HEK293 (cell line): ENCODE results near the gene FLOT2.

Experiments
- CTCF ChIA-PET: fragments of 350-600 bp; formaldehyde crosslinking; extraction: SDS; loops from one replicate; lab custom pipeline; 2021; ENCODE audit warnings: antibody characterized with exemption; lab: Yijun Ruan, JAX
- POLR2A ChIA-PET: fragments of 300-600 bp; formaldehyde crosslinking; extraction: SDS; loops from one replicate; lab custom pipeline; 2020; ENCODE audit warnings: antibody characterized with exemption, inconsistent platforms; lab: Yijun Ruan, JAX
- H3K27ac ChIP-seq: fragments of 200-500 bp; sonication (Bioruptor generic); 2 replicates; pipeline ENCODE4 v1.5.1; 2014; ENCODE audit warnings: low read depth, low read length, control low read depth, inconsistent platforms; ENCODE audit errors: extremely low read depth
- H3K36me3 ChIP-seq, 2 experiments: fragments of 200-500 bp in 1 of 2; sonication (Bioruptor generic) in 1 of 2; 1 replicate in 1 of 2; 2 replicates in 1 of 2; pipeline ENCODE4 v1.5.1; 2014 to 2017; ENCODE audit warnings: inconsistent platforms in 2 of 2, low read length in 2 of 2; ENCODE audit not compliant: control insufficient read depth in 2 of 2, insufficient read depth in 1 of 2
- H3K4me1 ChIP-seq: fragments of 200-500 bp; sonication (Bioruptor generic); 2 replicates; pipeline ENCODE4 v1.5.1; 2014; ENCODE audit warnings: mild to moderate bottlenecking, low read length, inconsistent platforms; ENCODE audit not compliant: control insufficient read depth, insufficient read depth
- H3K4me3 ChIP-seq: 2 replicates; pipeline ENCODE4 v1.5.1; 2011; ENCODE audit warnings: low read depth, mild to moderate bottlenecking, control low read depth, low read length, moderate library complexity
- H3K9me3 ChIP-seq: fragments of 200-500 bp; sonication (Bioruptor generic); 2 replicates; pipeline ENCODE4 v1.5.1; 2014; ENCODE audit warnings: low read depth, low read length, inconsistent platforms; ENCODE audit not compliant: control insufficient read depth, insufficient read depth
- KLF16 ChIP-seq: fragments of 450-650 bp; formaldehyde crosslinking; IDR thresholded peaks from 2 replicates; pipeline ENCODE4 v1.5.1; 2017; ENCODE audit warnings: missing biosample characterization, missing genetic modification characterization
- KLF7 ChIP-seq: fragments of 450-650 bp; formaldehyde crosslinking; IDR thresholded peaks from 2 replicates; pipeline ENCODE4 v1.5.1; 2016; ENCODE audit warnings: missing biosample characterization, missing genetic modification characterization, borderline replicate concordance
- ZBTB17 ChIP-seq: fragments of 450-650 bp; formaldehyde crosslinking; IDR thresholded peaks from 2 replicates; pipeline ENCODE4 v1.5.1; 2016; ENCODE audit warnings: missing biosample characterization, missing genetic modification characterization
- ZBTB21 ChIP-seq: fragments of 450-650 bp; formaldehyde crosslinking; IDR thresholded peaks from 2 replicates; pipeline ENCODE4 v1.5.1; 2017; ENCODE audit warnings: missing biosample characterization, missing genetic modification characterization
- ZNF175 ChIP-seq: fragments of 450-650 bp; formaldehyde crosslinking; IDR thresholded peaks from 2 replicates; pipeline ENCODE4 v1.5.1; 2016; ENCODE audit warnings: missing biosample characterization, missing genetic modification characterization
- ZNF184 ChIP-seq: fragments of 450-650 bp; IDR thresholded peaks from 2 replicates; pipeline ENCODE4 v1.5.1; 2018; ENCODE audit warnings: missing biosample characterization, mild to moderate bottlenecking, missing genetic modification characterization
- ZNF274 ChIP-seq, 2 experiments: fragments of 200-500 bp in 1 of 2; fragments of 450-650 bp in 1 of 2; sonication (Bioruptor generic) in 1 of 2; formaldehyde crosslinking in 1 of 2; IDR thresholded peaks; 2 replicates each; pipeline versions ENCODE4 v1.5.1 to v1.6.1; 2014 to 2016; ENCODE audit warnings: borderline replicate concordance in 1 of 2, inconsistent platforms in 1 of 2, low read length in 1 of 2, missing biosample characterization in 1 of 2, missing genetic modification characterization in 1 of 2
- ZNF37A ChIP-seq: fragments of 450-650 bp; IDR thresholded peaks from 2 replicates; pipeline ENCODE4 v1.5.1; 2018; ENCODE audit warnings: missing biosample characterization, missing genetic modification characterization
- ZNF391 ChIP-seq: fragments of 450-650 bp; formaldehyde crosslinking; IDR thresholded peaks from 2 replicates; pipeline ENCODE4 v1.5.1; 2016; ENCODE audit warnings: low read depth, missing biosample characterization, missing genetic modification characterization, borderline replicate concordance
- ZNF548 ChIP-seq: fragments of 450-650 bp; formaldehyde crosslinking; IDR thresholded peaks from 2 replicates; pipeline ENCODE4 v1.5.1; 2016; ENCODE audit warnings: missing biosample characterization, missing genetic modification characterization
- ZNF654 ChIP-seq: fragments of 450-650 bp; formaldehyde crosslinking; IDR thresholded peaks from 2 replicates; pipeline ENCODE4 v1.5.1; 2016; ENCODE audit warnings: low read depth, missing biosample characterization, missing genetic modification characterization
- ZNF843 ChIP-seq: fragments of 450-650 bp; formaldehyde crosslinking; IDR thresholded peaks from 2 replicates; pipeline ENCODE4 v1.5.1; 2016; ENCODE audit warnings: missing biosample characterization, missing genetic modification characterization
- ZSCAN30 ChIP-seq: fragments of 450-650 bp; IDR thresholded peaks from 2 replicates; pipeline ENCODE4 v1.5.1; 2018; ENCODE audit warnings: missing biosample characterization, mild to moderate bottlenecking, missing genetic modification characterization, moderate library complexity
- TF ChIP-seq, protein P1 (sequence below): fragments of 450-650 bp; formaldehyde crosslinking; IDR thresholded peaks from 2 replicates; pipeline ENCODE4 v1.5.1; 2016; ENCODE audit warnings: missing biosample characterization, missing genetic modification characterization, low read depth
- TF ChIP-seq, protein P2 (sequence below): fragments of 450-650 bp; formaldehyde crosslinking; IDR thresholded peaks from 2 replicates; pipeline ENCODE4 v1.5.1; 2016; ENCODE audit warnings: missing biosample characterization, missing genetic modification characterization
- TF ChIP-seq, protein P3 (sequence below): fragments of 450-650 bp; formaldehyde crosslinking; IDR thresholded peaks from 2 replicates; pipeline ENCODE4 v1.5.1; 2016; ENCODE audit warnings: missing biosample characterization, missing genetic modification characterization
- TF ChIP-seq, protein P4 (sequence below): fragments of 450-650 bp; formaldehyde crosslinking; IDR thresholded peaks from 2 replicates; pipeline ENCODE4 v1.5.1; 2016; ENCODE audit warnings: missing biosample characterization, missing genetic modification characterization, borderline replicate concordance
- TF ChIP-seq, protein P5 (sequence below): fragments of 450-650 bp; formaldehyde crosslinking; IDR thresholded peaks from 2 replicates; pipeline ENCODE4 v1.5.1; 2016; ENCODE audit warnings: missing biosample characterization, missing genetic modification characterization
- TF ChIP-seq, protein P6 (sequence below): fragments of 450-650 bp; formaldehyde crosslinking; IDR thresholded peaks from 2 replicates; pipeline ENCODE4 v1.5.1; 2017; ENCODE audit warnings: missing biosample characterization, missing genetic modification characterization

Gene FLOT2

DNA sequence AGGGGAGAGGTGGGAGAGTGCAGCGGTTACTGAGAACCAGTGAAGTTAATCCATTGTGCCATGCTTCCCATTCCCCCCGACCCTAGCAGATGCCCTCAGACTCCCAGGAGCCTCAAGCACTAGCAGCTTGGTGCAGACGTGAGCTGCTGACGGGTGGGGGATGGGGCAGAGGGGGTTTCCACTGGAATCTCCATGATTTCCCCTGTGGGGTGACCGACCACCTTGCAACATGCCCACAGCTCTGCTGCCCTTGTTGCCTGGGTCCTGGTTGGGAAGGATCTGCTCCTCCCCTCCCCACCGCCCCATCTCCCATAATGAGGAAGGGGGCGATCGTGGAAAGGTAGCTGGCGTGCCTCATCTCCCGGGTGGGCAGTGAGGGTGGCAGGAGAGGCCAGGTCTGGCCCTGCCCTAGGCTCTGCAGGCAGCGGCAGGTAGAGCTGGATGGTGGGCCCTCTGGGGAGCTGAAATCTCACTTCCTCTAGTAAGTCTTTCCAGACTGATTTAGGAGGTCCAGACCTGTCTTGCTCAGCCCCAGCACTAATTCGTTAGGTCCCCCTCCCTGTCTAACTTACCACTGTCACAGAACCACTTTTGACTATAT is 9.6 kb downstream of the FLOT2 start (continued):
- TF ChIP-seq, protein P1, sequence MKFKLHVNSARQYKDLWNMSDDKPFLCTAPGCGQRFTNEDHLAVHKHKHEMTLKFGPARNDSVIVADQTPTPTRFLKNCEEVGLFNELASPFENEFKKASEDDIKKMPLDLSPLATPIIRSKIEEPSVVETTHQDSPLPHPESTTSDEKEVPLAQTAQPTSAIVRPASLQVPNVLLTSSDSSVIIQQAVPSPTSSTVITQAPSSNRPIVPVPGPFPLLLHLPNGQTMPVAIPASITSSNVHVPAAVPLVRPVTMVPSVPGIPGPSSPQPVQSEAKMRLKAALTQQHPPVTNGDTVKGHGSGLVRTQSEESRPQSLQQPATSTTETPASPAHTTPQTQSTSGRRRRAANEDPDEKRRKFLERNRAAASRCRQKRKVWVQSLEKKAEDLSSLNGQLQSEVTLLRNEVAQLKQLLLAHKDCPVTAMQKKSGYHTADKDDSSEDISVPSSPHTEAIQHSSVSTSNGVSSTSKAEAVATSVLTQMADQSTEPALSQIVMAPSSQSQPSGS (tag by site-specific recombination): no peak
- TF ChIP-seq ZBTB21 (tag by site-specific recombination) (no peak), ZNF391 (tag by site-specific recombination) (no peak), ZNF184 (tag by site-specific recombination) (no peak)
- TF ChIP-seq, protein P2, sequence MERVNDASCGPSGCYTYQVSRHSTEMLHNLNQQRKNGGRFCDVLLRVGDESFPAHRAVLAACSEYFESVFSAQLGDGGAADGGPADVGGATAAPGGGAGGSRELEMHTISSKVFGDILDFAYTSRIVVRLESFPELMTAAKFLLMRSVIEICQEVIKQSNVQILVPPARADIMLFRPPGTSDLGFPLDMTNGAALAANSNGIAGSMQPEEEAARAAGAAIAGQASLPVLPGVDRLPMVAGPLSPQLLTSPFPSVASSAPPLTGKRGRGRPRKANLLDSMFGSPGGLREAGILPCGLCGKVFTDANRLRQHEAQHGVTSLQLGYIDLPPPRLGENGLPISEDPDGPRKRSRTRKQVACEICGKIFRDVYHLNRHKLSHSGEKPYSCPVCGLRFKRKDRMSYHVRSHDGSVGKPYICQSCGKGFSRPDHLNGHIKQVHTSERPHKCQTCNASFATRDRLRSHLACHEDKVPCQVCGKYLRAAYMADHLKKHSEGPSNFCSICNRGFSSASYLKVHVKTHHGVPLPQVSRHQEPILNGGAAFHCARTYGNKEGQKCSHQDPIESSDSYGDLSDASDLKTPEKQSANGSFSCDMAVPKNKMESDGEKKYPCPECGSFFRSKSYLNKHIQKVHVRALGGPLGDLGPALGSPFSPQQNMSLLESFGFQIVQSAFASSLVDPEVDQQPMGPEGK: no peak
- TF ChIP-seq, protein P3, sequence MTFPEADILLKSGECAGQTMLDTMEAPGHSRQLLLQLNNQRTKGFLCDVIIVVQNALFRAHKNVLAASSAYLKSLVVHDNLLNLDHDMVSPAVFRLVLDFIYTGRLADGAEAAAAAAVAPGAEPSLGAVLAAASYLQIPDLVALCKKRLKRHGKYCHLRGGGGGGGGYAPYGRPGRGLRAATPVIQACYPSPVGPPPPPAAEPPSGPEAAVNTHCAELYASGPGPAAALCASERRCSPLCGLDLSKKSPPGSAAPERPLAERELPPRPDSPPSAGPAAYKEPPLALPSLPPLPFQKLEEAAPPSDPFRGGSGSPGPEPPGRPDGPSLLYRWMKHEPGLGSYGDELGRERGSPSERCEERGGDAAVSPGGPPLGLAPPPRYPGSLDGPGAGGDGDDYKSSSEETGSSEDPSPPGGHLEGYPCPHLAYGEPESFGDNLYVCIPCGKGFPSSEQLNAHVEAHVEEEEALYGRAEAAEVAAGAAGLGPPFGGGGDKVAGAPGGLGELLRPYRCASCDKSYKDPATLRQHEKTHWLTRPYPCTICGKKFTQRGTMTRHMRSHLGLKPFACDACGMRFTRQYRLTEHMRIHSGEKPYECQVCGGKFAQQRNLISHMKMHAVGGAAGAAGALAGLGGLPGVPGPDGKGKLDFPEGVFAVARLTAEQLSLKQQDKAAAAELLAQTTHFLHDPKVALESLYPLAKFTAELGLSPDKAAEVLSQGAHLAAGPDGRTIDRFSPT: no peak
- TF ChIP-seq, protein P4, sequence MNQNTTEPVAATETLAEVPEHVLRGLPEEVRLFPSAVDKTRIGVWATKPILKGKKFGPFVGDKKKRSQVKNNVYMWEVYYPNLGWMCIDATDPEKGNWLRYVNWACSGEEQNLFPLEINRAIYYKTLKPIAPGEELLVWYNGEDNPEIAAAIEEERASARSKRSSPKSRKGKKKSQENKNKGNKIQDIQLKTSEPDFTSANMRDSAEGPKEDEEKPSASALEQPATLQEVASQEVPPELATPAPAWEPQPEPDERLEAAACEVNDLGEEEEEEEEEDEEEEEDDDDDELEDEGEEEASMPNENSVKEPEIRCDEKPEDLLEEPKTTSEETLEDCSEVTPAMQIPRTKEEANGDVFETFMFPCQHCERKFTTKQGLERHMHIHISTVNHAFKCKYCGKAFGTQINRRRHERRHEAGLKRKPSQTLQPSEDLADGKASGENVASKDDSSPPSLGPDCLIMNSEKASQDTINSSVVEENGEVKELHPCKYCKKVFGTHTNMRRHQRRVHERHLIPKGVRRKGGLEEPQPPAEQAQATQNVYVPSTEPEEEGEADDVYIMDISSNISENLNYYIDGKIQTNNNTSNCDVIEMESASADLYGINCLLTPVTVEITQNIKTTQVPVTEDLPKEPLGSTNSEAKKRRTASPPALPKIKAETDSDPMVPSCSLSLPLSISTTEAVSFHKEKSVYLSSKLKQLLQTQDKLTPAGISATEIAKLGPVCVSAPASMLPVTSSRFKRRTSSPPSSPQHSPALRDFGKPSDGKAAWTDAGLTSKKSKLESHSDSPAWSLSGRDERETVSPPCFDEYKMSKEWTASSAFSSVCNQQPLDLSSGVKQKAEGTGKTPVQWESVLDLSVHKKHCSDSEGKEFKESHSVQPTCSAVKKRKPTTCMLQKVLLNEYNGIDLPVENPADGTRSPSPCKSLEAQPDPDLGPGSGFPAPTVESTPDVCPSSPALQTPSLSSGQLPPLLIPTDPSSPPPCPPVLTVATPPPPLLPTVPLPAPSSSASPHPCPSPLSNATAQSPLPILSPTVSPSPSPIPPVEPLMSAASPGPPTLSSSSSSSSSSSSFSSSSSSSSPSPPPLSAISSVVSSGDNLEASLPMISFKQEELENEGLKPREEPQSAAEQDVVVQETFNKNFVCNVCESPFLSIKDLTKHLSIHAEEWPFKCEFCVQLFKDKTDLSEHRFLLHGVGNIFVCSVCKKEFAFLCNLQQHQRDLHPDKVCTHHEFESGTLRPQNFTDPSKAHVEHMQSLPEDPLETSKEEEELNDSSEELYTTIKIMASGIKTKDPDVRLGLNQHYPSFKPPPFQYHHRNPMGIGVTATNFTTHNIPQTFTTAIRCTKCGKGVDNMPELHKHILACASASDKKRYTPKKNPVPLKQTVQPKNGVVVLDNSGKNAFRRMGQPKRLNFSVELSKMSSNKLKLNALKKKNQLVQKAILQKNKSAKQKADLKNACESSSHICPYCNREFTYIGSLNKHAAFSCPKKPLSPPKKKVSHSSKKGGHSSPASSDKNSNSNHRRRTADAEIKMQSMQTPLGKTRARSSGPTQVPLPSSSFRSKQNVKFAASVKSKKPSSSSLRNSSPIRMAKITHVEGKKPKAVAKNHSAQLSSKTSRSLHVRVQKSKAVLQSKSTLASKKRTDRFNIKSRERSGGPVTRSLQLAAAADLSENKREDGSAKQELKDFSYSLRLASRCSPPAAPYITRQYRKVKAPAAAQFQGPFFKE: no peak

DNA sequence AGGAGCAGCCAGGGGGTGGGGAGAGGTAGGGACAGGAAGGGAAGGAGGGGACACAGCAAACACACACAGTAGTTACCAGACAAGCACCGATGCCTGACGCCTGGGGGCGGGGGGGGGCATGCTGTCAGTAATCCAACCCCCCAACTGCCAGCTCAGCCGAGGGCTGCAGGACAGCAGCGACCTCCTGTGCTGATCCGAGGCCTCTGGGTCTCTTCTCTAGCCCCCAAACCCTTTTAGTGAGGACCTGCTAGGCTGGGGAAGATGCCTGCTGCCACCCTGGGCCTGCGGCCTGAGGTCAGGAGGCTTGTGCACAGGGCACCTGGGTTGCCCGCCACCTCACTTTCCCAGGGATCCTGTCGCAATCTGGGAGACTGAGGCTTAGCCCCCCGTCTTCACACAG is 11.6 kb downstream of the FLOT2 start:
- Histone ChIP-seq H3K4me3 (no peak overlapping the region), H3K9me3 (no peaks in the 10 kb centered on the region), H3K27ac (no peak overlapping the region), H3K36me3 (peaks cover 4 to 69% of the 10 kb centered on the region in 2 experiments; a peak in 2 of 3 replicates), H3K4me1 (no peaks in the 10 kb centered on the region)
- ChIA-PET CTCF (interaction anchor here (0.8 to 0.9 kb wide), 2 partner anchors 25 to 68 kb away, joined by 3 read pairs; no protein-coding TSS in a partner anchor), POLR2A (interaction anchor here (1.0 kb wide), 2 partner anchors 10 to 12 kb away, joined by 3 read pairs; partner anchors contain the start of gene FLOT2)
- TF ChIP-seq ZBTB17 (tag by site-specific recombination) (no peak), ZBTB21 (tag by site-specific recombination) (no peak), ZSCAN30 (tag by site-specific recombination) (no peak), ZNF654 (no peak), ZNF37A (no peak), KLF7 (tag by site-specific recombination) (no peak), KLF16 (tag by site-specific recombination) (no peak), ZNF548 (tag by site-specific recombination) (no peak), ZNF175 (tag by site-specific recombination) (no peak), ZNF274 (IDR thresholded peaks at IDR 0.05; ENCODE audit: low read length) (no peak), ZNF274 (tag by site-specific recombination; IDR thresholded peaks at IDR 0.05; ENCODE audit: borderline replicate concordance) (no peak), ZNF843 (no peak)
- TF ChIP-seq, protein P5, sequence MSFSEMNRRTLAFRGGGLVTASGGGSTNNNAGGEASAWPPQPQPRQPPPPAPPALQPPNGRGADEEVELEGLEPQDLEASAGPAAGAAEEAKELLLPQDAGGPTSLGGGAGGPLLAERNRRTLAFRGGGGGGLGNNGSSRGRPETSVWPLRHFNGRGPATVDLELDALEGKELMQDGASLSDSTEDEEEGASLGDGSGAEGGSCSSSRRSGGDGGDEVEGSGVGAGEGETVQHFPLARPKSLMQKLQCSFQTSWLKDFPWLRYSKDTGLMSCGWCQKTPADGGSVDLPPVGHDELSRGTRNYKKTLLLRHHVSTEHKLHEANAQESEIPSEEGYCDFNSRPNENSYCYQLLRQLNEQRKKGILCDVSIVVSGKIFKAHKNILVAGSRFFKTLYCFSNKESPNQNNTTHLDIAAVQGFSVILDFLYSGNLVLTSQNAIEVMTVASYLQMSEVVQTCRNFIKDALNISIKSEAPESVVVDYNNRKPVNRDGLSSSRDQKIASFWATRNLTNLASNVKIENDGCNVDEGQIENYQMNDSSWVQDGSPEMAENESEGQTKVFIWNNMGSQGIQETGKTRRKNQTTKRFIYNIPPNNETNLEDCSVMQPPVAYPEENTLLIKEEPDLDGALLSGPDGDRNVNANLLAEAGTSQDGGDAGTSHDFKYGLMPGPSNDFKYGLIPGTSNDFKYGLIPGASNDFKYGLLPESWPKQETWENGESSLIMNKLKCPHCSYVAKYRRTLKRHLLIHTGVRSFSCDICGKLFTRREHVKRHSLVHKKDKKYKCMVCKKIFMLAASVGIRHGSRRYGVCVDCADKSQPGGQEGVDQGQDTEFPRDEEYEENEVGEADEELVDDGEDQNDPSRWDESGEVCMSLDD: no peak
- TF ChIP-seq, protein P6, sequence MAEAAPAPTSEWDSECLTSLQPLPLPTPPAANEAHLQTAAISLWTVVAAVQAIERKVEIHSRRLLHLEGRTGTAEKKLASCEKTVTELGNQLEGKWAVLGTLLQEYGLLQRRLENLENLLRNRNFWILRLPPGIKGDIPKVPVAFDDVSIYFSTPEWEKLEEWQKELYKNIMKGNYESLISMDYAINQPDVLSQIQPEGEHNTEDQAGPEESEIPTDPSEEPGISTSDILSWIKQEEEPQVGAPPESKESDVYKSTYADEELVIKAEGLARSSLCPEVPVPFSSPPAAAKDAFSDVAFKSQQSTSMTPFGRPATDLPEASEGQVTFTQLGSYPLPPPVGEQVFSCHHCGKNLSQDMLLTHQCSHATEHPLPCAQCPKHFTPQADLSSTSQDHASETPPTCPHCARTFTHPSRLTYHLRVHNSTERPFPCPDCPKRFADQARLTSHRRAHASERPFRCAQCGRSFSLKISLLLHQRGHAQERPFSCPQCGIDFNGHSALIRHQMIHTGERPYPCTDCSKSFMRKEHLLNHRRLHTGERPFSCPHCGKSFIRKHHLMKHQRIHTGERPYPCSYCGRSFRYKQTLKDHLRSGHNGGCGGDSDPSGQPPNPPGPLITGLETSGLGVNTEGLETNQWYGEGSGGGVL (tag by site-specific recombination): no peak
